HG02642 (cell line): ENCODE data around the gene ESPN.
"Not testable (repeated sequence)": the region's sequence is repeated elsewhere in the genome, so short reads cannot be mapped to it uniquely, and the experiment has no call there.

ENCODE experiments used
- ATAC-seq: cut with Tn5 transposase; IDR thresholded peaks from one replicate; pipeline ENCODE4 v1.9.1; 2021; ENCODE audit warnings: mild to moderate bottlenecking; ENCODE audit not compliant: unreplicated experiment, poor library complexity

Gene ESPN

GRCh38 chr1:6426277-6426971, 1.8 kb downstream of the ESPN start:
- ATAC-seq = no peak

- no peak for ATAC-seq
These were observed 2.4 kb downstream of the ESPN start for GRCh38 chr1:6426972-6427350.

DNA sequence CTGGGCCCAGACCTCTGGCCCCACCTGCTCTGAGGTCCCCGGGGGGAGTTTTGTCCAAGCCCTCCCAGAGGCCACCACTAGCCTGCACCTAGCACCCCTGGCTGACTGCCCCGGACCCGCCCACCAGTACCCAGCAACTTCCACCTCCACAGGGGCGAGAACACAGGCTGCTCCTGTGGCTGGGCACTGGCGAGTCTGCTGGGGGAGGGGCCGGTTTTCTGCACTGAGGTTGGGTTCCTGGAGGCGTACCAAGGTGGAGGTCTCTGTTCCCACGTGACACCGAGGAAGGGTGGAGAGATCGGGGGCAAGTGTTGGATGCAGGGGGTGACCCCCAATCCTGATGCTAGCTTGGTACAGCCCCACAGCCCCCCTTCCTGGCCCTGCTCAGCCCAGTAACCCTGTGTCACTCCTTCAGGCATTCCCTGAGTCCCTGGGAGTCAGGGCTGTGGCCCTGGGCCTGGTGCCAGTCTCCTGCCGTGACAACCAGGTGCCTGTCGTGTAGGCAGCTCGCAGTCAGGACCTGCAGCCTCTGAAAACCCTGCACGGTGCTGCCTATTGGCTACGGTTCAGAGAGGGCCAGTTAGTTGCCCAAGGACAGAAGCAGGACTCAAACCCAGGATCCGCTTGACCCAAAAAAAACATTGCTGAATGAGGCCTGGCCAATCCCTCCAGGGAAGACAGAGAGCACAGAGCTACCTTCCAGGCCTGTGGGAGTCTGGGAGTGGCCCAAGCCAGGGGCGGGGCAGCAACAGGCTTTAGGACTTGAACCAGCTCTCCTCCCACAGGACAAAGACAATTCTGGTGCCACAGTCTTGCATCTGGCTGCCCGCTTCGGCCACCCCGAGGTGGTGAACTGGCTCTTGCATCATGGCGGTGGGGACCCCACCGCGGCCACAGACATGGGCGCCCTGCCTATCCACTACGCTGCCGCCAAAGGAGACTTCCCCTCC, 3.1 kb downstream of the ESPN start:
- no peak for ATAC-seq

- ATAC-seq = not testable (repeated sequence)
These were observed 3.9 kb downstream of the ESPN start for GRCh38 chr1:6428453-6428852.

DNA sequence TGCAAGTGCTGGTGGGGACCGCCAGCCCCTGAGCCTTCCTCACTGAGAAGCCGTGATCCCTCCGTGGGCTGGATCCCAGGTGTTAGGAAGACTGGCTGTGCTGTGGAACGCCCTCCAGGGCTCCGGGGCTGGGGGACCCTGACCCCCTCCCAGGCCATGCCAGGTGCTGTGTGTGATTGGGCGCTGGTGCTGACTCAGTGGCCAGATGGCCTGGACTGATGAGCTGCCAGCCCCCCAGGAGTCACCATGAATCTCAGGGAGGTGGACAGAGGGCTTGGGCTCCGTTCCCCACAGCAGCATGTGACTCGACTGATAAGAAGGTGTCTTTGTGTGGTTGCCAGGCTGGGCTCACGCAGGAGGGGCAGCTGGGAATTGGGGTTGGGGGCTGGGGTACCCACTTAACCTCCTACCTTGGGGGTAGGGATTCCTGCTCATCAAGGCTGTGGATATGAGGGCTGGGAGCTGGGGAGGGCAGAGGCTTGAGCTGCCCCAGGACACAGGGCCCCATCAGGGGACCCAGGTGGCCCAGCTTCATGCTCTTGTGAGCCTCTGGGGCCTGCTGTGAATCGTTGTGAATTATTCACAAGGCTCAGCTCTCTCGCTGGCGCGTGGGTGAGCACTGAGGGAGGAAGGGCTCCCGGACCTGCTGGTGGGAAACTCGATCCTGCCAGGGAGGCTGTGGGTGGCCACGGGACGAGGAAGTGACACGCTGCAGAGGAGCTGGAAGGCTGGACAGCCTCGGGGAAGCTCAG, 5.3 kb downstream of the ESPN start:
- not testable (repeated sequence) for ATAC-seq

DNA sequence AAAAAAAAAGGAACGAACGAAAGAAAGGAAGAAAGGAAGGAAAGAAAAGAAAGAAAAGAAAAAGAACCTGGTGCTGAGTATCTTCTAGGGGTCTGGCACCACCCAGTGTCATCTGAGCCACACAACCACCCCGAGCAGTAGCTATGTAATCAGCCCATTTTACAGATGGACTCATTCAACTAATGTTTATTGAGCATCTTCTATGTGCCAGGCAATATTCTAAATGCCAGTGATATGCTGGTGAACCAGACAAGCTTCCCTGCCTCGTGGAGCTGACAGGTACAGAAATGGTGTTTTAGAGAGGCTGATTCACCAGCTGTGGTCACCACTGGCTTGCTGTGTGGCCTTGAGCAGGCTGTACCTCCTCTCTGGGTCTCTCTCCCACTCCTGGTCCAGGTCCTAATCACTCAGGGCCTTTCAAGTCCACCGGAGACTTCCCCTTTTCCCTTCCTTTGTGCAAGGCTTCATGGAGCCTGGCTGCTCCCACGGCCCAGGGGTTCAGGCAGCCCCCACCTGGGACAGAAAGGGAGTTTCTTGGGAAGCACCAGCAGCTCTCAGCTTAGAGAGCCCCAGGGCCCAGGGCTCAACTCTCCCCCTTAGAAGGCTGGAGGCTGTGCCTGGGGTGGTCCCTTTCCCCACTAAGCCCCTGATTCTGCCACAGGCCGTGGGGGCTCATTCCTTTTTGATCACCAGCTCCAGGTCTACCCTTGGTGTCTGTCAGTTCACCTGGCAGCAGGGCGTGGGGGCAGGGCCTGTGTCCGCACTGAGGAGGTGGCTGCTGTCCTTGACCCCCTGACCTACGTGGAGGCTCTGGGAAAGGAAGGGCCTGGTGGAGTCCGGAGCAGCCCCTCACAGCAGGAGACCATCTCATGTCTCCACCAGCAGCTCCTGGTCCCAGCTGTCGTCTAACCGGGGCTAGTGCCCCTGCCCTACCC, 7.3 kb downstream of the ESPN start:
- ATAC-seq = not testable (repeated sequence)

- no peak for ATAC-seq
These were observed 9.6 kb downstream of the ESPN start for GRCh38 chr1:6434186-6434585.

DNA sequence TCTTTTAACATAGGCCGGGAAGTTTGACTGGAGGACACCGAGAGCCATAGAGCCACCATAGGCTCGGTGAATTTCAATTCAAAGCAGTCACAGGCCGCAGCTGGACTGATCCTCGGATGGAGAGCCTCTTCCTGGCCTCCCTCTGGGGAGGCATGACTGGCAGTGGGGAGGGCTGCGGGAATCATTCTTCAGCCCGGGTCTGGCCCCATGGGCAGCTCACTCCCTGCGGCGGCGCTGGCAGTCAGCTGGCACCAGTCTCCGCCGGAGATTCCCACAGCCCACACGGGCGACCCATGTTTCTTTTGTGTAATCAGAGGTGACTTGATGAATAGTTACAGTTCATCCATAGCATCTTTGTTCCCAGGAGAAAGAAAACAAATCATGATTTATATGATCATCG, 10.6 kb downstream of the ESPN start:
- no peak for ATAC-seq

DNA sequence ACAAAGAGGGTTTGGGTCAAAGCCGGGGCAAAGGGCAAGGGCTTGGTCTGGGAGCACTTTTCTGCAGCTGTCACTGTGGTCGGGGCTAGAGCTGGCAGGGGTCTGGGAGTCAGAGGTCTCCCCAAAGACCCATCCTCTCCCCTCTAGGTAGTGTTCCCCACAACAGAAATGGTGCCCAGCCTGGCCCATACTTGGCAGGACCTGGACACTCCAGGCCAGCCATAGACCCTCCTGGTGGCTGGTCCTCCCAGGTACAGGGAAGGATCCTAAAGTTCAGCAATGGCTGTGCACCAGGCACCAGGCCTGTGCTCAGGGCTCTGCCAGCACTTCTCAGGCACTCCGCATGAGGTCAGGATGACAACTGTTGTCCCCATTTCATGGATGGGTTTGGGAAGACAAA, 11.0 kb downstream of the ESPN start:
- no peak for ATAC-seq

DNA sequence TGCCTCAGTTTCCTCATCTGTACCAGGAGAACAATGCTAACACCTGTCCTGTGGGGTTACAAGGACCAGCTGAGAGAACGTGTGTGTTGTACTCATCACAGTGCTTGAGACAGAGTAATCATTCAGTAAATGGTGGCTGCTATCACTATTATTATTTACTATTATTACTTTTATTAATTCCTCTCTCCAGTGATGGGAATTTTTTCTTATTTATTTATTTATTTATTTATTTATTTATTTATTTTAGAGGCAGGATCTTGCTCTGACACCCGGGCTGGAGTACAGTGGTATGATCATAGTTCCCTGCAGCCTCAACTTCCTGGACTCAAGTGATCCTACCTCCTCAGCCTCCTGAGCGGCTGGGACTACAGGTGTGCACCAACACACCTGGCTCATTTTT, 11.7 kb downstream of the ESPN start:
- not testable (repeated sequence) for ATAC-seq

DNA sequence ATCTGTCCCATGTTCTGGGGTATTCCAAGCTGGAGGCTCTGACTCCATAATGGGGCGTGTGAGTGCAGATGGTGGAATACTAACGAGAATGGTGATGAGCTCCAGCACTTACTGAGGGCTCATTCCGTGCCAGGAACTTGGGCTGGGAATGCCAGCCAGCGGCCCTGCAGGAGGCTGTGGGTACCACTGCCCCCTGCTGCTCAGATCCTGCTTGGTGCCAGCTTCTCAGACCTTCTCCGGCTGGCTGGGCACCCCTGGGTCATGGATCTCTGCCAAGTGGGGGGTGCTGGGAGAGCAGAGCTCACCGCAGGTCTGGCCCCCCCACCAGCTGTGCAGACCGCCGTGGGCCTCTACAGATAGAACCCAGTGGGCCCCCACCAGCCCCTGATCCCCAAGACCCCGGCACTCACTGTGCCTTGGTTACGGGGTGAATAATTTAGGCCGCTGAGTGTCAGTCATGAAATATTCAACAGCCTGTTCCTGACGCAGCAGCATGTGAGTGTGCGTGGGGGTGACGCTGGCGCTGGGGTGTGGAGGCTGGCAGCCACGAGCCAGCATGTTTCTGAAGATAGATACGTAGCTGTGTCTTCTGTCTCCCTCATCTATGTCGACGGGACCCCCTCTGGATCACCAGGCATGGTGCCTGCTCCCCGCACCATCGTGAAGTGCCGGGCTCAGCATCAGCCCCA, 12.6 kb downstream of the ESPN start:
- not testable (repeated sequence) for ATAC-seq

GRCh38 chr1:6438047-6438525, 13.5 kb downstream of the ESPN start:
- ATAC-seq = peak; percentile 54

- no peak for ATAC-seq
These were observed 15.9 kb downstream of the ESPN start for GRCh38 chr1:6440198-6441126.

DNA sequence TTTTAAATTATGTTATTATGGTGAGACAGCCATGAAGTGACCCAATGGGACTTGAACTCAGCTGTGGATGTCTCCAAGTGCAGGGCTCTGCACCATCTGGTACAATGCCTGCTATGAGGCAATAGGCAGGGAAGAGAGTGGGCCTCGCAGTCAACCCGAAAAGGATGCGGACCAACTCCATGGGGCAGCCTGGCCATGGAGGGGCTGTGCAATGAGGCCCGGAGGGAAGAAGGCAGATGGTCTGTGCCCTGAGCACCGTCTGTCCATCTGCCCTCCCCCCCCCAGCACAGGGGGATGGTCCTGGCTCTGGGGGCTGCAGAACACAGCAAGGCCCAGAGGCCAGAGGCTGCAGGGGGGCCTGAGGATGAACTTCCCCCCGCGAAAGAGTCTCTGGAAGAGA, 17.0 kb downstream of the ESPN start:
- no peak for ATAC-seq

- ATAC-seq = no peak
These were observed 19.0 kb downstream of the ESPN start for GRCh38 chr1:6443339-6444115.

DNA sequence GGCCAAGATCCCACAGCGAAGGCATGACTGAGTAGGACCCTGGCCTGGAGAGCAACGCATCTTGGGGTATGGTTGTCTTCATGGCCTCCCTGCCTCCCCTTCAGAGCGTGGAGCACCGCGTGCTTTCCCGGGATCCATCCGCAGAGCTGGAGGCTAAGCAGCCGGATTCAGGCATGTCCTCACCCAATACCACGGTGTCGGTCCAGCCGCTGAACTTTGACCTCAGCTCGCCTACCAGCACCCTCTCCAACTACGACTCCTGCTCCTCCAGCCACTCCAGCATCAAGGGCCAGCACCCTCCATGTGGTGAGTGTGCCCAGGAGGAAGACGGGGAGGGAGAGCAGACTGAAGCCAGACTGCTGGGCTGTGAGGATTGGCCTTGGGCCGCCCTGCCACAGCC, 19.8 kb downstream of the ESPN start:
- ATAC-seq = no peak

DNA sequence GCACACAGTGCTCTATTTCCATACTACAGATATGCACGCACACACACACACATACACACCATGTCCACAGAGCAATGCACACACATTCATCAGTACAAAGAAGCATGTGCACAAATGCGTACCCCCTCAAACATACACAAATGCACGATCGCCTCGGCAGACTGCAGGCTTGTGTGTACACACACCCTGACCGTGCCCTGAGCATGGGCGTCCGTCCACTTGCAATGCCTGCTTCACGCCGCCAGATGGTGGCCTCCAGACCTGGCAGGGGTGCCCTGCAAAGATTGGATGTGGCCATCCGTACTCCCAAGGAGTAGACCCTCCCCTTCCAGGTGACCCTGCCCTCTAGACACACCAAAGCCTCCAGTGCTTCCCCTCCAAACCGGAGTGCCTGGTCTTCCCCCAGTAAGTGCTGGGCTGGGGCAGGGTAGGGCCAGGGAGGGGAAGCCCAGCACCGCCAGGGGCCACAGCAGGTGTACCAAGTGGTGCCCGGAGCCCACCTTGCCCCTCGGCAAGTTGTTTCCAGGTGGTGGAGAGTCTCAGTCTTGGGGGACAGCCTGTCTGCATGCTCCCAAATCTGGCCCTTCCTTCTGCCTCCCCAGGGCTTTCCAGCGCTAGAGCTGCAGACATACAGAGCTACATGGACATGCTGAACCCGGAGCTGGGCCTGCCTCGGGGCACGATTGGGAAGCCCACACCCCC, 20.6 kb downstream of the ESPN start:
- no peak for ATAC-seq
